Measurements from ENCODE around the gene PRPF39. TPM values are rescaled to one million over a fixed set of nuclear protein-coding genes. Genes with fewer than 3 reads are reported as not detected.

PRPF39 gene
- total RNA-seq, 4 donors from 2014 or later, result 11.9 to 22.7 (median 13.7) TPM

GRCh38 chr14:45150386-45150890, 66.5 kb downstream of the PRPF39 start:
- Histone ChIP-seq H3K27ac (no peak overlapping the region), H3K4me1 (no peaks in the 10 kb centered on the region), H3K9me3 (no peaks in the 10 kb centered on the region), H3K36me3 (no peaks in the 10 kb centered on the region), H3K4me3 (no peak overlapping the region), H3K27me3 (no peaks in the 10 kb centered on the region)
- no peak for DNase-seq
- intact Hi-C loops (cut with DNase I; ENCODE audit: low total_unique reads), result no loop called here
- TF ChIP-seq POLR2A (IDR thresholded peaks at IDR 0.05), result no peak
- no peak for TF ChIP-seq CTCF (IDR thresholded peaks at IDR 0.05 in 4 of 5, conservative IDR thresholded peaks at IDR 0.05 in 1 of 5)
- ATAC-seq, result no peak
- in situ Hi-C loops (cut with MboI; ENCODE audit: low sequenced_read_pairs in 4 of 4), result no loop called here

- H3K27ac ChIP-seq, result no peak overlapping the region
- ATAC-seq (no peak), DNase-seq (no peak)
- no peak for TF ChIP-seq POLR2A (IDR thresholded peaks at IDR 0.05)
- no peak for TF ChIP-seq CTCF (IDR thresholded peaks at IDR 0.05 in 4 of 5, conservative IDR thresholded peaks at IDR 0.05 in 1 of 5)
- no peak overlapping the region for H3K4me3 ChIP-seq
- H3K9me3 ChIP-seq, result no peaks in the 10 kb centered on the region
- H3K4me1 ChIP-seq, result no peaks in the 10 kb centered on the region
- H3K27me3 ChIP-seq, result no peaks in the 10 kb centered on the region
- H3K36me3 ChIP-seq, result no peaks in the 10 kb centered on the region
- in situ Hi-C loops (cut with MboI; ENCODE audit: low sequenced_read_pairs in 4 of 4) (no loop called here), intact Hi-C loops (cut with DNase I; ENCODE audit: low total_unique reads) (no loop called here)
Measured at GRCh38 chr14:45156067-45156466, 72.2 kb downstream of the PRPF39 start.

Other genes with a start within 250 kb of the PRPF39 start
- 10 to 100 TPM in 1 of 4 donors, 1 to 10 TPM in 3; 7.3 to 11.9 (median 8.2) TPM for gene KLHL28, start 122.2 kb upstream of the PRPF39 start, total RNA-seq
- 10 to 100 TPM in 2 of 4 donors, 1 to 10 TPM in 2; 6.3 to 19.1 (median 9.7) TPM for gene TOGARAM1, start 121.9 kb upstream of the PRPF39 start, total RNA-seq
- gene FKBP3, start 50.4 kb downstream of the PRPF39 start, total RNA-seq, result 100 to 1,000 TPM in 2 of 4 donors, 10 to 100 TPM in 2; 77.5 to 111 (median 94.6) TPM
- 1 to 10 TPM; 2.1 to 3.9 (median 2.9) TPM for gene FANCM, start 51.8 kb downstream of the PRPF39 start, total RNA-seq
- gene MIS18BP1, start 169.1 kb downstream of the PRPF39 start, total RNA-seq, result 1 to 10 TPM; 4.7 to 7.0 (median 6.1) TPM

All from gastrocnemius medialis (tissue), 4 donors.